WTC11 (cell line): Measurements from ENCODE around the gene SCGB1A1.

ENCODE experiments used
- FOXP1 ChIP-seq: sonication (generic); formaldehyde crosslinking; IDR thresholded peaks from 2 replicates; pipeline ENCODE4 v1.8.0; 2022; ENCODE audit warnings: missing genetic modification reagents, mild to moderate bottlenecking, moderate library complexity, borderline replicate concordance
- TF ChIP-seq, protein P1 (sequence below): fragments of 200-600 bp; IDR thresholded peaks from 2 replicates; pipeline ENCODE4 v1.8.0; 2022; ENCODE audit warnings: antibody characterized with exemption

GRCh38 chr11:62419943-62420342 lies 1.1 kb downstream of the SCGB1A1 start:
- TF ChIP-seq, protein P1, sequence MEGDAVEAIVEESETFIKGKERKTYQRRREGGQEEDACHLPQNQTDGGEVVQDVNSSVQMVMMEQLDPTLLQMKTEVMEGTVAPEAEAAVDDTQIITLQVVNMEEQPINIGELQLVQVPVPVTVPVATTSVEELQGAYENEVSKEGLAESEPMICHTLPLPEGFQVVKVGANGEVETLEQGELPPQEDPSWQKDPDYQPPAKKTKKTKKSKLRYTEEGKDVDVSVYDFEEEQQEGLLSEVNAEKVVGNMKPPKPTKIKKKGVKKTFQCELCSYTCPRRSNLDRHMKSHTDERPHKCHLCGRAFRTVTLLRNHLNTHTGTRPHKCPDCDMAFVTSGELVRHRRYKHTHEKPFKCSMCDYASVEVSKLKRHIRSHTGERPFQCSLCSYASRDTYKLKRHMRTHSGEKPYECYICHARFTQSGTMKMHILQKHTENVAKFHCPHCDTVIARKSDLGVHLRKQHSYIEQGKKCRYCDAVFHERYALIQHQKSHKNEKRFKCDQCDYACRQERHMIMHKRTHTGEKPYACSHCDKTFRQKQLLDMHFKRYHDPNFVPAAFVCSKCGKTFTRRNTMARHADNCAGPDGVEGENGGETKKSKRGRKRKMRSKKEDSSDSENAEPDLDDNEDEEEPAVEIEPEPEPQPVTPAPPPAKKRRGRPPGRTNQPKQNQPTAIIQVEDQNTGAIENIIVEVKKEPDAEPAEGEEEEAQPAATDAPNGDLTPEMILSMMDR: no peak
- no peak for TF ChIP-seq FOXP1
